GM12864 (cell line): ENCODE results near the gene MAP4.

Source experiments
- DNase-seq: peaks from one replicate; pipeline ENCODE4 v3.0.0-alpha.2; 2011; ENCODE audit warnings: low read depth
- H3K4me3 ChIP-seq: 2 replicates; pipeline ENCODE4 v1.5.1; 2011; ENCODE audit warnings: mild to moderate bottlenecking, low read depth, low read length, control low read depth
- CTCF ChIP-seq: IDR thresholded peaks from 2 replicates; pipeline ENCODE4 v1.5.1; 2011; ENCODE audit warnings: low read depth, mild to moderate bottlenecking, moderate library complexity, low read length, control low read depth, inconsistent platforms; ENCODE audit errors: missing control alignments

MAP4 gene

GRCh38 chr3:47950453-47951169 is 65.6 kb downstream of the MAP4 start:
- DNase-seq: no peak
- TF ChIP-seq CTCF: no peak
- H3K4me3 ChIP-seq: no peak overlapping the region

GRCh38 chr3:47949979-47950378 is 66.2 kb downstream of the MAP4 start:
- no peak overlapping the region for H3K4me3 ChIP-seq
- no peak for DNase-seq
- no peak for TF ChIP-seq CTCF

GRCh38 chr3:47940232-47940631 is 76.0 kb downstream of the MAP4 start:
- no peak for TF ChIP-seq CTCF
- no peak overlapping the region for H3K4me3 ChIP-seq
- DNase-seq: no peak

GRCh38 chr3:47932421-47932820 is 83.8 kb downstream of the MAP4 start:
- DNase-seq: no peak
- no peak for TF ChIP-seq CTCF
- no peak overlapping the region for H3K4me3 ChIP-seq

GRCh38 chr3:47930979-47931378 is 85.2 kb downstream of the MAP4 start:
- no peak for DNase-seq
- no peak for TF ChIP-seq CTCF
- no peak overlapping the region for H3K4me3 ChIP-seq

GRCh38 chr3:47916696-47917095 is 99.5 kb downstream of the MAP4 start:
- no peak for DNase-seq
- no peak for TF ChIP-seq CTCF
- no peak overlapping the region for H3K4me3 ChIP-seq

- H3K4me3 ChIP-seq: no peak overlapping the region
- no peak for TF ChIP-seq CTCF
- no peak for DNase-seq
Observed at GRCh38 chr3:47916201-47916600, 100.0 kb downstream of the MAP4 start.
